Measurements from ENCODE around the gene HAGHL.

- TF ChIP-seq TAF1 (IDR thresholded peaks at IDR 0.05; ENCODE audit: low read depth, low read length) (no peak), POLR2A (IDR thresholded peaks at IDR 0.05; ENCODE audit: low read depth, low read length) (no peak; the same call in 1 of the 2 replicates), SPI1 (IDR thresholded peaks at IDR 0.05; ENCODE audit: low read depth, low read length) (no peak), POLR2AphosphoS5 (IDR thresholded peaks at IDR 0.05; ENCODE audit: low read depth, low read length) (no peak), POU2F2 (IDR thresholded peaks at IDR 0.05; ENCODE audit: low read depth, low read length) (no peak), PAX5 (IDR thresholded peaks at IDR 0.05; ENCODE audit: insufficient read depth, low read length, severe bottlenecking) (no peak)
Measured at GRCh38 chr16:726438-727290, at the start of gene HAGHL, which contains the start of gene CCDC78.

Data from GM12891 (cell line).